Stimulated activated CD4-positive, alpha-beta T cell treated with anti-CD3 and anti-CD28 coated beads, Interleukin-15, amount 100 ng/mL, for 48 hours (primary cell): ENCODE data around the gene RIC1.
"Not testable (repeated sequence)": the region's sequence is repeated elsewhere in the genome, so short reads cannot be mapped to it uniquely, and the experiment has no call there.

Source experiments
- DNase-seq, 2 donors: peaks; one replicate each; pipeline ENCODE4 v3.0.0-alpha.2; 2020; ENCODE audit warnings: low read depth in 2 of 2

RIC1 gene

GRCh38 chr9:5624655-5625054, 4.3 kb upstream of the RIC1 start:
- no peak for DNase-seq

- peak; percentile 27 to 38 for DNase-seq
These were observed 1.9 kb upstream of the RIC1 start for GRCh38 chr9:5626727-5627634.

GRCh38 chr9:5627686-5628085, 1.2 kb upstream of the RIC1 start:
- not testable (repeated sequence) for DNase-seq

GRCh38 chr9:5628183-5628529, 751 bp upstream of the RIC1 start:
- no peak for DNase-seq

- peak in 1 of 2 donors; percentile 23 for DNase-seq
These were observed 589 bp downstream of the RIC1 start for GRCh38 chr9:5629312-5630080.

- no peak for DNase-seq
These were observed 1.2 kb downstream of the RIC1 start for GRCh38 chr9:5630081-5630507.

- no peak for DNase-seq
These were observed 2.1 kb downstream of the RIC1 start for GRCh38 chr9:5631026-5631425.

GRCh38 chr9:5632540-5632939, 3.6 kb downstream of the RIC1 start:
- DNase-seq = no peak

- DNase-seq = no peak
These were observed 4.3 kb downstream of the RIC1 start for GRCh38 chr9:5633243-5633642.

GRCh38 chr9:5635390-5635789, 6.5 kb downstream of the RIC1 start:
- no peak for DNase-seq

- no peak for DNase-seq
These were observed 10.9 kb downstream of the RIC1 start for GRCh38 chr9:5639816-5640215.

GRCh38 chr9:5642170-5642569, 13.3 kb downstream of the RIC1 start:
- no peak for DNase-seq

GRCh38 chr9:5643005-5643624, 14.2 kb downstream of the RIC1 start:
- no peak for DNase-seq

GRCh38 chr9:5644501-5644900, 15.6 kb downstream of the RIC1 start:
- DNase-seq = no peak

- no peak for DNase-seq
These were observed 17.2 kb downstream of the RIC1 start for GRCh38 chr9:5646116-5646515.

- DNase-seq = no peak
These were observed 21.6 kb downstream of the RIC1 start for GRCh38 chr9:5650356-5651105.

- DNase-seq = no peak
These were observed 22.3 kb downstream of the RIC1 start for GRCh38 chr9:5651246-5651645.

- no peak for DNase-seq
These were observed 23.9 kb downstream of the RIC1 start for GRCh38 chr9:5652821-5653220.

GRCh38 chr9:5662804-5663203, 33.9 kb downstream of the RIC1 start:
- DNase-seq = not testable (repeated sequence)

- no peak for DNase-seq
These were observed 36.2 kb downstream of the RIC1 start for GRCh38 chr9:5665059-5665458.

- no peak for DNase-seq
These were observed 38.5 kb downstream of the RIC1 start for GRCh38 chr9:5667391-5667790.

- DNase-seq = no peak
These were observed 41.2 kb downstream of the RIC1 start for GRCh38 chr9:5670079-5670478.
